Kidney tubule cell (primary cell): Measurements from ENCODE around the gene ADISSP.
A peak's percentile ranks its signal among the peaks of the same experiment; 100 is the strongest.
"Not testable (repeated sequence)": the region's sequence is repeated elsewhere in the genome, so short reads cannot be mapped to it uniquely, and the experiment has no call there.

Experiments used
- DNase-seq: peaks from one replicate; pipeline ENCODE4 v3.0.0-alpha.2; 2018; ENCODE audit warnings: low spot score

Gene ADISSP

GRCh38 chr20:3797592-3798372 is 30.2 kb upstream of the ADISSP start:
- DNase-seq: no peak

- no peak for DNase-seq
Measured at GRCh38 chr20:3797226-3797545, 29.6 kb upstream of the ADISSP start.

- peak; percentile 18 for DNase-seq
Measured at GRCh38 chr20:3796477-3797225, 29.1 kb upstream of the ADISSP start.

GRCh38 chr20:3795511-3796468 is 28.2 kb upstream of the ADISSP start, which contains the start of gene CDC25B:
Gene CDC25B (plus strand): TSS chr20:3796310. CDS start chr20:3796532, 222 bp downstream.
- peak; percentile 92 for DNase-seq

GRCh38 chr20:3794701-3795420 is 27.3 kb upstream of the ADISSP start:
- DNase-seq: no peak

GRCh38 chr20:3794168-3794567 is 26.6 kb upstream of the ADISSP start:
- not testable (repeated sequence) for DNase-seq

GRCh38 chr20:3789201-3789600 is 21.6 kb upstream of the ADISSP start:
- not testable (repeated sequence) for DNase-seq

GRCh38 chr20:3788685-3789155 is 21.2 kb upstream of the ADISSP start:
- no peak for DNase-seq

GRCh38 chr20:3787324-3788014 is 19.9 kb upstream of the ADISSP start:
- no peak for DNase-seq

- peak; percentile 88 for DNase-seq
Measured at GRCh38 chr20:3786665-3787323, 19.2 kb upstream of the ADISSP start, which contains the start of gene CENPB. Gene CENPB (minus strand): TSS chr20:3786740. CDS start chr20:3786483, 257 bp downstream.

- peak; percentile 65 for DNase-seq
Measured at GRCh38 chr20:3786126-3786484, 18.6 kb upstream of the ADISSP start.

- DNase-seq: no peak
Measured at GRCh38 chr20:3785240-3786125, 17.9 kb upstream of the ADISSP start.

GRCh38 chr20:3784863-3785239 is 17.3 kb upstream of the ADISSP start:
- DNase-seq: no peak

GRCh38 chr20:3784216-3784853 is 16.8 kb upstream of the ADISSP start:
- DNase-seq: no peak

- DNase-seq: no peak
Measured at GRCh38 chr20:3783511-3784195, 16.1 kb upstream of the ADISSP start.

GRCh38 chr20:3783068-3783489 is 15.5 kb upstream of the ADISSP start:
- DNase-seq: no peak

- no peak for DNase-seq
Measured at GRCh38 chr20:3782597-3782996, 15.0 kb upstream of the ADISSP start.
